Stimulated activated naive B cell treated with anti-CD40 and anti-IgM and Interleukin-4, amounts not matched to agents 10 μg/mL and 1 μg/mL and 100 μg/mL, for 72 hours (primary cell): ENCODE data around the gene SGIP1.

Experiments
- ATAC-seq, 2 donors: fragments of 150-1000 bp; cut with Tn5 transposase; replicated peaks; 2 replicates each; pipeline ENCODE4 v1.10.0; 2021; ENCODE audit warnings: moderate library complexity in 1 of 2
- DNase-seq: peaks from one replicate; pipeline ENCODE4 v3.0.0; 2021
- H3K27ac Mint-ChIP-seq: one replicate; pipeline ENCODE4 v1.8.0; 2022; ENCODE audit warnings: mild to moderate bottlenecking, mixed read lengths
- H3K27me3 Mint-ChIP-seq, 2 donors: one replicate each; pipeline ENCODE4 v1.8.0; 2022; ENCODE audit warnings: mixed read lengths in 2 of 2
- H3K36me3 Mint-ChIP-seq, 2 donors: one replicate each; pipeline ENCODE4 v1.8.0; 2022; ENCODE audit warnings: mixed read lengths in 2 of 2, mild to moderate bottlenecking in 1 of 2
- H3K4me1 Mint-ChIP-seq, 2 donors: one replicate each; pipeline ENCODE4 v1.8.0; 2022; ENCODE audit warnings: mixed read lengths in 2 of 2, mild to moderate bottlenecking in 1 of 2
- H3K4me3 Mint-ChIP-seq, 2 donors: one replicate each; pipeline ENCODE4 v1.8.0; 2022; ENCODE audit warnings: mild to moderate bottlenecking in 2 of 2, mixed read lengths in 2 of 2, moderate library complexity in 1 of 2
- H3K9me3 Mint-ChIP-seq, 2 donors: one replicate each; pipeline ENCODE4 v1.8.0; 2022; ENCODE audit warnings: mixed read lengths in 2 of 2, mild to moderate bottlenecking in 1 of 2

The SGIP1 gene

GRCh38 chr1:66624412-66625060, 90.6 kb downstream of the SGIP1 start:
- Mint-ChIP-seq H3K36me3 (no peaks in the 10 kb centered on the region), H3K9me3 (no peaks in the 10 kb centered on the region), H3K27me3 (no peaks in the 10 kb centered on the region), H3K4me1 (peaks cover 0 to 7% of the 10 kb centered on the region in 2 donors), H3K4me3 (no peak overlapping the region), H3K27ac (no peak overlapping the region)
- ATAC-seq, result peak; percentile 63 to 73
- DNase-seq, result no peak

- Mint-ChIP-seq H3K4me3 (no peak overlapping the region), H3K9me3 (no peaks in the 10 kb centered on the region), H3K36me3 (no peaks in the 10 kb centered on the region), H3K4me1 (peaks cover 0 to 7% of the 10 kb centered on the region in 2 donors), H3K27ac (no peak overlapping the region), H3K27me3 (peaks cover 0 to 8% of the 10 kb centered on the region in 2 donors)
- DNase-seq, result no peak
- ATAC-seq, result no peak
Observed at GRCh38 chr1:66626261-66626660, 92.3 kb downstream of the SGIP1 start.

GRCh38 chr1:66628926-66629325, 95.0 kb downstream of the SGIP1 start:
- DNase-seq (no peak), ATAC-seq (no peak)
- no peak overlapping the region for H3K4me3 Mint-ChIP-seq
- H3K36me3 Mint-ChIP-seq, result no peaks in the 10 kb centered on the region
- H3K27ac Mint-ChIP-seq, result no peak overlapping the region
- peaks cover 0 to 6% of the 10 kb centered on the region in 2 donors for H3K4me1 Mint-ChIP-seq
- H3K9me3 Mint-ChIP-seq, result no peaks in the 10 kb centered on the region
- H3K27me3 Mint-ChIP-seq, result peaks cover 0 to 8% of the 10 kb centered on the region in 2 donors

GRCh38 chr1:66633159-66633558, 99.2 kb downstream of the SGIP1 start:
- Mint-ChIP-seq H3K27me3 (peaks cover 4 to 8% of the 10 kb centered on the region in 2 donors), H3K4me1 (no peaks in the 10 kb centered on the region), H3K4me3 (no peak overlapping the region), H3K36me3 (no peaks in the 10 kb centered on the region), H3K27ac (no peak overlapping the region), H3K9me3 (no peaks in the 10 kb centered on the region)
- ATAC-seq (no peak), DNase-seq (no peak)

GRCh38 chr1:66637146-66637545, 103.2 kb downstream of the SGIP1 start:
- Mint-ChIP-seq H3K36me3 (no peaks in the 10 kb centered on the region), H3K27me3 (peaks cover 5 to 10% of the 10 kb centered on the region in 2 donors), H3K27ac (no peak overlapping the region), H3K4me3 (no peak overlapping the region), H3K4me1 (no peaks in the 10 kb centered on the region), H3K9me3 (no peaks in the 10 kb centered on the region)
- ATAC-seq (no peak), DNase-seq (no peak)

GRCh38 chr1:66641891-66642473, 108.0 kb downstream of the SGIP1 start:
- no peak overlapping the region for H3K27ac Mint-ChIP-seq
- peaks cover 5 to 6% of the 10 kb centered on the region in 2 donors for H3K27me3 Mint-ChIP-seq
- DNase-seq (no peak), ATAC-seq (no peak)
- H3K9me3 Mint-ChIP-seq, result no peaks in the 10 kb centered on the region
- H3K36me3 Mint-ChIP-seq, result no peaks in the 10 kb centered on the region
- no peak overlapping the region for H3K4me3 Mint-ChIP-seq
- no peaks in the 10 kb centered on the region for H3K4me1 Mint-ChIP-seq

- H3K27ac Mint-ChIP-seq, result no peak overlapping the region
- H3K9me3 Mint-ChIP-seq, result no peaks in the 10 kb centered on the region
- DNase-seq, result no peak
- peaks cover 5 to 6% of the 10 kb centered on the region in 2 donors for H3K27me3 Mint-ChIP-seq
- H3K4me1 Mint-ChIP-seq, result peaks cover 0 to 3% of the 10 kb centered on the region in 2 donors
- ATAC-seq, result no peak
- H3K4me3 Mint-ChIP-seq, result no peak overlapping the region
- no peaks in the 10 kb centered on the region for H3K36me3 Mint-ChIP-seq
Observed at GRCh38 chr1:66642992-66643391, 109.0 kb downstream of the SGIP1 start.

GRCh38 chr1:66644331-66644730, 110.4 kb downstream of the SGIP1 start:
- H3K36me3 Mint-ChIP-seq, result no peaks in the 10 kb centered on the region
- DNase-seq, result no peak
- ATAC-seq, result no peak
- peaks cover 9 to 16% of the 10 kb centered on the region in 2 donors for H3K4me1 Mint-ChIP-seq
- peaks cover 5 to 6% of the 10 kb centered on the region in 2 donors for H3K27me3 Mint-ChIP-seq
- H3K27ac Mint-ChIP-seq, result no peak overlapping the region
- H3K9me3 Mint-ChIP-seq, result no peaks in the 10 kb centered on the region
- no peak overlapping the region for H3K4me3 Mint-ChIP-seq

- DNase-seq (peak; percentile 9), ATAC-seq (peak; percentile 94 to 95)
- Mint-ChIP-seq H3K4me1 (peaks cover 10 to 22% of the 10 kb centered on the region in 2 donors), H3K36me3 (no peaks in the 10 kb centered on the region), H3K4me3 (peak overlapping the region; percentile 75 to 80), H3K27ac (peak overlapping the region; percentile 70), H3K27me3 (no peaks in the 10 kb centered on the region), H3K9me3 (no peaks in the 10 kb centered on the region)
Observed at GRCh38 chr1:66648901-66649595, 115.1 kb downstream of the SGIP1 start.

- no peaks in the 10 kb centered on the region for H3K9me3 Mint-ChIP-seq
- H3K27ac Mint-ChIP-seq, result no peak overlapping the region
- peaks cover 10 to 22% of the 10 kb centered on the region in 2 donors for H3K4me1 Mint-ChIP-seq
- H3K27me3 Mint-ChIP-seq, result no peaks in the 10 kb centered on the region
- no peak overlapping the region for H3K4me3 Mint-ChIP-seq
- DNase-seq, result no peak
- no peak for ATAC-seq
- H3K36me3 Mint-ChIP-seq, result no peaks in the 10 kb centered on the region
Observed at GRCh38 chr1:66652556-66652955, 118.6 kb downstream of the SGIP1 start.

GRCh38 chr1:66654643-66655042, 120.7 kb downstream of the SGIP1 start:
- no peak overlapping the region for H3K4me3 Mint-ChIP-seq
- H3K27me3 Mint-ChIP-seq, result peaks cover 0 to 6% of the 10 kb centered on the region in 2 donors
- DNase-seq, result no peak
- H3K36me3 Mint-ChIP-seq, result no peaks in the 10 kb centered on the region
- no peaks in the 10 kb centered on the region for H3K9me3 Mint-ChIP-seq
- ATAC-seq, result no peak
- H3K4me1 Mint-ChIP-seq, result peaks cover under 1 to 2% of the 10 kb centered on the region in 2 donors
- no peak overlapping the region for H3K27ac Mint-ChIP-seq

- H3K27ac Mint-ChIP-seq, result no peak overlapping the region
- H3K4me1 Mint-ChIP-seq, result peaks cover 7 to 15% of the 10 kb centered on the region in 2 donors
- no peaks in the 10 kb centered on the region for H3K36me3 Mint-ChIP-seq
- H3K4me3 Mint-ChIP-seq, result no peak overlapping the region
- H3K27me3 Mint-ChIP-seq, result no peaks in the 10 kb centered on the region
- peak; percentile 36 to 39 for ATAC-seq
- H3K9me3 Mint-ChIP-seq, result no peaks in the 10 kb centered on the region
- DNase-seq, result no peak
Observed at GRCh38 chr1:66671455-66671854, 137.5 kb downstream of the SGIP1 start.

GRCh38 chr1:66676613-66677298, 142.8 kb downstream of the SGIP1 start:
- H3K27ac Mint-ChIP-seq, result no peak overlapping the region
- no peaks in the 10 kb centered on the region for H3K36me3 Mint-ChIP-seq
- H3K4me3 Mint-ChIP-seq, result no peak overlapping the region
- peaks cover 0 to 4% of the 10 kb centered on the region in 2 donors for H3K27me3 Mint-ChIP-seq
- H3K4me1 Mint-ChIP-seq, result peaks cover under 1 to 2% of the 10 kb centered on the region in 2 donors
- ATAC-seq (no peak), DNase-seq (no peak)
- H3K9me3 Mint-ChIP-seq, result no peaks in the 10 kb centered on the region

- DNase-seq (no peak), ATAC-seq (no peak)
- no peak overlapping the region for H3K27ac Mint-ChIP-seq
- H3K4me1 Mint-ChIP-seq, result no peaks in the 10 kb centered on the region
- H3K27me3 Mint-ChIP-seq, result peaks cover 0 to 4% of the 10 kb centered on the region in 2 donors
- H3K36me3 Mint-ChIP-seq, result no peaks in the 10 kb centered on the region
- no peaks in the 10 kb centered on the region for H3K9me3 Mint-ChIP-seq
- H3K4me3 Mint-ChIP-seq, result no peak overlapping the region
Observed at GRCh38 chr1:66678146-66678545, 144.2 kb downstream of the SGIP1 start.
